GM23338 (cell line): ENCODE results near the gene MON2. TPM values are rescaled to one million over a fixed set of nuclear protein-coding genes. Genes with fewer than 3 reads are reported as not detected.

Experiments
- ATAC-seq: fragments of 200-7000 bp; cut with Tn5 transposase; 3 replicates; pipeline ENCODE4 v1.9.1; 2020
- DNase-seq: peaks from one replicate; pipeline ENCODE4 v3.0.0-alpha.2; 2015; ENCODE audit warnings: low spot score
- H2AFZ ChIP-seq: fragments of 200-600 bp; sonication (generic); 2 replicates; pipeline ENCODE4 v1.8.0; 2016; ENCODE audit warnings: antibody characterized with exemption, mild to moderate bottlenecking, moderate library complexity
- H3F3A ChIP-seq: fragments of 200-600 bp; sonication (generic); replicated peaks from 2 replicates; pipeline ENCODE4 v1.8.0; 2017; ENCODE audit warnings: antibody characterized with exemption, mixed run types, low read depth
- H3K27ac ChIP-seq: fragments of 200-600 bp; sonication (generic); 2 replicates; pipeline ENCODE4 v1.6.1; 2016; ENCODE audit warnings: low read depth
- H3K27me3 ChIP-seq: fragments of 200-600 bp; sonication (generic); 2 replicates; pipeline ENCODE4 v1.8.0; 2016; ENCODE audit warnings: mild to moderate bottlenecking, mixed run types, moderate library complexity; ENCODE audit not compliant: insufficient read depth
- H3K36me3 ChIP-seq: fragments of 200-600 bp; sonication (generic); 2 replicates; pipeline ENCODE4 v1.8.0; 2016; ENCODE audit warnings: mild to moderate bottlenecking; ENCODE audit not compliant: insufficient read depth
- H3K4me1 ChIP-seq: fragments of 200-600 bp; sonication (generic); 2 replicates; pipeline ENCODE4 v1.8.0; 2016; ENCODE audit warnings: mild to moderate bottlenecking, moderate library complexity; ENCODE audit not compliant: insufficient read depth
- H3K4me2 ChIP-seq: fragments of 200-600 bp; sonication (generic); 2 replicates; pipeline ENCODE4 v1.7.1; 2017; ENCODE audit warnings: mixed run types
- H3K4me3 ChIP-seq: fragments of 200-600 bp; sonication (generic); 2 replicates; pipeline ENCODE4 v1.6.1; 2016; ENCODE audit warnings: mixed run types
- H3K79me2 ChIP-seq: fragments of 200-600 bp; sonication (generic); replicated peaks from 2 replicates; pipeline ENCODE4 v1.8.0; 2017; ENCODE audit warnings: mild to moderate bottlenecking; ENCODE audit not compliant: insufficient read depth
- H3K9me2 ChIP-seq: fragments of 200-600 bp; sonication (generic); 2 replicates; pipeline ENCODE4 v1.8.0; 2017; ENCODE audit not compliant: insufficient read depth
- H4K20me1 ChIP-seq: fragments of 200-600 bp; sonication (generic); replicated peaks from 2 replicates; pipeline ENCODE4 v1.8.0; 2017; ENCODE audit warnings: mild to moderate bottlenecking; ENCODE audit not compliant: insufficient read depth
- H3K27ac Mint-ChIP-seq: 2 replicates; pipeline ENCODE4 v1.8.0; 2020; ENCODE audit warnings: inconsistent platforms, mild to moderate bottlenecking, moderate library complexity, mixed read lengths
- H3K27me3 Mint-ChIP-seq: 3 replicates; pipeline ENCODE4 v1.8.0; 2022; ENCODE audit warnings: low read depth, mild to moderate bottlenecking, moderate library complexity, mixed read lengths, inconsistent platforms; ENCODE audit not compliant: insufficient read depth, poor library complexity
- H3K36me3 Mint-ChIP-seq: 3 replicates; pipeline ENCODE4 v1.8.0; 2021; ENCODE audit warnings: low read depth, mild to moderate bottlenecking, inconsistent platforms, moderate library complexity, mixed read lengths
- H3K4me1 Mint-ChIP-seq: 3 replicates; pipeline ENCODE4 v1.8.0; 2020; ENCODE audit warnings: mild to moderate bottlenecking, inconsistent platforms, mixed read lengths
- H3K4me3 Mint-ChIP-seq: 3 replicates; pipeline ENCODE4 v1.8.0; 2021; ENCODE audit warnings: moderate library complexity, mild to moderate bottlenecking, inconsistent platforms, mixed read lengths
- H3K9me3 Mint-ChIP-seq: 3 replicates; pipeline ENCODE4 v1.8.0; 2020; ENCODE audit warnings: moderate library complexity, mild to moderate bottlenecking, inconsistent platforms, mixed read lengths
- EZH2phosphoT487 ChIP-seq: fragments of 200-600 bp; sonication (generic); IDR thresholded peaks from one replicate; pipeline ENCODE4 v1.8.1; 2018; ENCODE audit warnings: antibody characterized with exemption; ENCODE audit not compliant: unreplicated experiment
- JUNB ChIP-seq: IDR thresholded peaks from one replicate; pipeline ENCODE4 v1.6.1; 2016; ENCODE audit warnings: antibody characterized with exemption; ENCODE audit not compliant: unreplicated experiment
- NANOG ChIP-seq: IDR thresholded peaks from 2 replicates; pipeline ENCODE4 v1.6.1; 2016; ENCODE audit warnings: antibody characterized with exemption, borderline replicate concordance
- POLR2AphosphoS5 ChIP-seq: IDR thresholded peaks from 2 replicates; pipeline ENCODE4 v1.6.1; 2016; ENCODE audit warnings: antibody characterized with exemption, low read depth
- STAT1 ChIP-seq: IDR thresholded peaks from one replicate; pipeline ENCODE4 v1.6.1; 2016; ENCODE audit warnings: antibody characterized with exemption; ENCODE audit not compliant: unreplicated experiment
- ZNF114 ChIP-seq: fragments of 250-450 bp; sonication (Bioruptor Pico); IDR thresholded peaks from 2 replicates; pipeline ENCODE4 v1.5.0; 2020; ENCODE audit warnings: mild to moderate bottlenecking, moderate library complexity
- ZNF331 ChIP-seq: fragments of 250-450 bp; sonication (Bioruptor Pico); IDR thresholded peaks from 2 replicates; pipeline ENCODE4 v1.5.0; 2020; ENCODE audit warnings: low read depth, mild to moderate bottlenecking, moderate library complexity
- polyA plus RNA-seq: library from polyadenylated mRNA; unstranded; fragments of >200 nt; fragmentation: Nextera tagmentation; extraction: Ambion mirVana; gene quantifications from 2 replicates; pipeline ENCODE4 v1.2.1, GENCODE V29; 2016
- total RNA-seq: library from RNA; depleted of rRNA; stranded (reverse); fragments of >200 nt; shearing (Covaris generic); gene quantifications from 2 replicates; pipeline ENCODE4 v1.2.3, GENCODE V29; 2014
- TF ChIP-seq, protein P1 (sequence below): fragments of 250-450 bp; sonication (Bioruptor Pico); IDR thresholded peaks from 2 replicates; pipeline ENCODE4 v1.5.0; 2020; ENCODE audit warnings: mild to moderate bottlenecking, moderate library complexity
- TF ChIP-seq, protein P2 (sequence below): IDR thresholded peaks from one replicate; pipeline ENCODE4 v1.6.1; 2018; ENCODE audit warnings: antibody characterized with exemption; ENCODE audit not compliant: unreplicated experiment
- TF ChIP-seq, protein P3 (sequence below), 2 experiments: fragments of 200-600 bp in 1 of 2; sonication (generic) in 1 of 2; conservative IDR thresholded peaks; 2 replicates each; pipeline versions ENCODE4 v1.5.1 to v1.6.1; 2016 to 2017; ENCODE audit warnings: antibody characterized with exemption in 2 of 2, low read depth in 2 of 2, mild to moderate bottlenecking in 2 of 2, moderate library complexity in 1 of 2
- TF ChIP-seq, protein P4 (sequence below): IDR thresholded peaks from 2 replicates; pipeline ENCODE4 v1.6.1; 2016; ENCODE audit warnings: antibody characterized with exemption

MON2 gene
- total and polyA plus RNA-seq, 2 experiments from 2014 or later, result 11.0 to 27.3 TPM

DNA sequence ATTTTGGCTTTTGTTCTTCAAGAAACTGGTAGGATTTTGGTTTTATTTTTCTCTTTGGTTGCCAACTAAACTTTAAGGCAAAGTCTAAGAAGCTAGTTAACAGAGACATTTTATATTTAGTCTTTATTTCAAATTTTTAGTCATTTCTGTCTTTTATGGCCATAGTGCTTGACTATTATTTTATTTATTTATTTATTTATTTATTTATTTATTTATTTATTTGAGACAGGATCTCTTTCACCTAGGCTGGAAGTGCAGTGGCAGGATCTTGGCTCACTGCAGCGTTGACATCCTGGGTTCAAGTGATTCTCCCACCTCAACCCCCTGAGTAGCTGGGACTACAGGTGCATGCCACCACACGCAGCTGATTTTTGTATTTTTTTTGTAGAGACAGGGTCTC lies 3.1 kb downstream of the MON2 start (continued):
- no peak for TF ChIP-seq POLR2AphosphoS5
- no peak for TF ChIP-seq STAT1
- TF ChIP-seq, protein P1, sequence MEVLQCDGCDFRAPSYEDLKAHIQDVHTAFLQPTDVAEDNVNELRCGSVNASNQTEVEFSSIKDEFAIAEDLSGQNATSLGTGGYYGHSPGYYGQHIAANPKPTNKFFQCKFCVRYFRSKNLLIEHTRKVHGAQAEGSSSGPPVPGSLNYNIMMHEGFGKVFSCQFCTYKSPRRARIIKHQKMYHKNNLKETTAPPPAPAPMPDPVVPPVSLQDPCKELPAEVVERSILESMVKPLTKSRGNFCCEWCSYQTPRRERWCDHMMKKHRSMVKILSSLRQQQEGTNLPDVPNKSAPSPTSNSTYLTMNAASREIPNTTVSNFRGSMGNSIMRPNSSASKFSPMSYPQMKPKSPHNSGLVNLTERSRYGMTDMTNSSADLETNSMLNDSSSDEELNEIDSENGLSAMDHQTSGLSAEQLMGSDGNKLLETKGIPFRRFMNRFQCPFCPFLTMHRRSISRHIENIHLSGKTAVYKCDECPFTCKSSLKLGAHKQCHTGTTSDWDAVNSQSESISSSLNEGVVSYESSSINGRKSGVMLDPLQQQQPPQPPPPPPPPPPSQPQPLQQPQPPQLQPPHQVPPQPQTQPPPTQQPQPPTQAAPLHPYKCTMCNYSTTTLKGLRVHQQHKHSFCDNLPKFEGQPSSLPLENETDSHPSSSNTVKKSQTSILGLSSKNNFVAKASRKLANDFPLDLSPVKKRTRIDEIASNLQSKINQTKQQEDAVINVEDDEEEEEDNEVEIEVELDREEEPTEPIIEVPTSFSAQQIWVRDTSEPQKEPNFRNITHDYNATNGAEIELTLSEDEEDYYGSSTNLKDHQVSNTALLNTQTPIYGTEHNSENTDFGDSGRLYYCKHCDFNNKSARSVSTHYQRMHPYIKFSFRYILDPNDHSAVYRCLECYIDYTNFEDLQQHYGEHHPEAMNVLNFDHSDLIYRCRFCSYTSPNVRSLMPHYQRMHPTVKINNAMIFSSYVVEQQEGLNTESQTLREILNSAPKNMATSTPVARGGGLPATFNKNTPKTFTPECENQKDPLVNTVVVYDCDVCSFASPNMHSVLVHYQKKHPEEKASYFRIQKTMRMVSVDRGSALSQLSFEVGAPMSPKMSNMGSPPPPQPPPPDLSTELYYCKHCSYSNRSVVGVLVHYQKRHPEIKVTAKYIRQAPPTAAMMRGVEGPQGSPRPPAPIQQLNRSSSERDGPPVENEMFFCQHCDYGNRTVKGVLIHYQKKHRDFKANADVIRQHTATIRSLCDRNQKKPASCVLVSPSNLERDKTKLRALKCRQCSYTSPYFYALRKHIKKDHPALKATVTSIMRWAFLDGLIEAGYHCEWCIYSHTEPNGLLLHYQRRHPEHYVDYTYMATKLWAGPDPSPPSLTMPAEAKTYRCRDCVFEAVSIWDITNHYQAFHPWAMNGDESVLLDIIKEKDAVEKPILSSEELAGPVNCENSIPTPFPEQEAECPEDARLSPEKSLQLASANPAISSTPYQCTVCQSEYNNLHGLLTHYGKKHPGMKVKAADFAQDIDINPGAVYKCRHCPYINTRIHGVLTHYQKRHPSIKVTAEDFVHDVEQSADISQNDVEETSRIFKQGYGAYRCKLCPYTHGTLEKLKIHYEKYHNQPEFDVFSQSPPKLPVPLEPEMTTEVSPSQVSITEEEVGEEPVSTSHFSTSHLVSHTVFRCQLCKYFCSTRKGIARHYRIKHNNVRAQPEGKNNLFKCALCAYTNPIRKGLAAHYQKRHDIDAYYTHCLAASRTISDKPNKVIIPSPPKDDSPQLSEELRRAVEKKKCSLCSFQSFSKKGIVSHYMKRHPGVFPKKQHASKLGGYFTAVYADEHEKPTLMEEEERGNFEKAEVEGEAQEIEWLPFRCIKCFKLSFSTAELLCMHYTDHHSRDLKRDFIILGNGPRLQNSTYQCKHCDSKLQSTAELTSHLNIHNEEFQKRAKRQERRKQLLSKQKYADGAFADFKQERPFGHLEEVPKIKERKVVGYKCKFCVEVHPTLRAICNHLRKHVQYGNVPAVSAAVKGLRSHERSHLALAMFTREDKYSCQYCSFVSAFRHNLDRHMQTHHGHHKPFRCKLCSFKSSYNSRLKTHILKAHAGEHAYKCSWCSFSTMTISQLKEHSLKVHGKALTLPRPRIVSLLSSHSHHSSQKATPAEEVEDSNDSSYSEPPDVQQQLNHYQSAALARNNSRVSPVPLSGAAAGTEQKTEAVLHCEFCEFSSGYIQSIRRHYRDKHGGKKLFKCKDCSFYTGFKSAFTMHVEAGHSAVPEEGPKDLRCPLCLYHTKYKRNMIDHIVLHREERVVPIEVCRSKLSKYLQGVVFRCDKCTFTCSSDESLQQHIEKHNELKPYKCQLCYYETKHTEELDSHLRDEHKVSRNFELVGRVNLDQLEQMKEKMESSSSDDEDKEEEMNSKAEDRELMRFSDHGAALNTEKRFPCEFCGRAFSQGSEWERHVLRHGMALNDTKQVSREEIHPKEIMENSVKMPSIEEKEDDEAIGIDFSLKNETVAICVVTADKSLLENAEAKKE (CRISPR knock-in tag), result no peak

DNA sequence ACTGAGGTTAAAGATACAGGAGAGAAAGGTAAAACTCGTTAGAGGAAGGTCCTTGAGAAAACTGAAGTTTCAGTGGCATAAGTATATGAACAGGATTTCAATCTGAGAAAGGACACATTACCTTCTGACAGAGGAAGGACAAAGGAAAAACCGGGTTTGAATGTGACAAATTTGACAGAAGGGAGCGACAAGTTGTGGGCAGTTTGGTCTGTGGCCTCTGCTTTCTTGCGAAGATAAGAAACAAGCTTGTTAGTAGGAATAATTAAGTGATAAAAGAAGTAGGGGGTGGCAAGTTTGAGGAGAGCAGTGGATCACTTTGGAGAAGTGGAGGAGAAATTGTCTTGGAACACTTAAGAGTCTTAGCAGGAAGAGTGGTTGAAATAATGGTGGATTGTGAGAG lies 5.1 kb downstream of the MON2 start:
- DNase-seq (no peak), ATAC-seq (no peak)
- Histone ChIP-seq H3F3A (no peaks in the 10 kb centered on the region), H3K4me1 (peaks cover 6% of the 10 kb centered on the region), H3K27me3 (no peaks in the 10 kb centered on the region), H4K20me1 (peaks cover 6% of the 10 kb centered on the region), H3K4me3 (no peak overlapping the region), H3K9me2 (no peaks in the 10 kb centered on the region), H3K79me2 (peaks cover 73% of the 10 kb centered on the region), H3K4me2 (no peak overlapping the region), H2AFZ (no peak overlapping the region), H3K27ac (no peak overlapping the region), H3K36me3 (no peaks in the 10 kb centered on the region)
- Mint-ChIP-seq H3K4me1 (peaks cover 4% of the 10 kb centered on the region; the same call in 2 of the 3 replicates), H3K27ac (no peak overlapping the region), H3K27me3 (no peaks in the 10 kb centered on the region), H3K4me3 (no peak overlapping the region), H3K36me3 (no peaks in the 10 kb centered on the region), H3K9me3 (no peaks in the 10 kb centered on the region)
- TF ChIP-seq, protein P2, sequence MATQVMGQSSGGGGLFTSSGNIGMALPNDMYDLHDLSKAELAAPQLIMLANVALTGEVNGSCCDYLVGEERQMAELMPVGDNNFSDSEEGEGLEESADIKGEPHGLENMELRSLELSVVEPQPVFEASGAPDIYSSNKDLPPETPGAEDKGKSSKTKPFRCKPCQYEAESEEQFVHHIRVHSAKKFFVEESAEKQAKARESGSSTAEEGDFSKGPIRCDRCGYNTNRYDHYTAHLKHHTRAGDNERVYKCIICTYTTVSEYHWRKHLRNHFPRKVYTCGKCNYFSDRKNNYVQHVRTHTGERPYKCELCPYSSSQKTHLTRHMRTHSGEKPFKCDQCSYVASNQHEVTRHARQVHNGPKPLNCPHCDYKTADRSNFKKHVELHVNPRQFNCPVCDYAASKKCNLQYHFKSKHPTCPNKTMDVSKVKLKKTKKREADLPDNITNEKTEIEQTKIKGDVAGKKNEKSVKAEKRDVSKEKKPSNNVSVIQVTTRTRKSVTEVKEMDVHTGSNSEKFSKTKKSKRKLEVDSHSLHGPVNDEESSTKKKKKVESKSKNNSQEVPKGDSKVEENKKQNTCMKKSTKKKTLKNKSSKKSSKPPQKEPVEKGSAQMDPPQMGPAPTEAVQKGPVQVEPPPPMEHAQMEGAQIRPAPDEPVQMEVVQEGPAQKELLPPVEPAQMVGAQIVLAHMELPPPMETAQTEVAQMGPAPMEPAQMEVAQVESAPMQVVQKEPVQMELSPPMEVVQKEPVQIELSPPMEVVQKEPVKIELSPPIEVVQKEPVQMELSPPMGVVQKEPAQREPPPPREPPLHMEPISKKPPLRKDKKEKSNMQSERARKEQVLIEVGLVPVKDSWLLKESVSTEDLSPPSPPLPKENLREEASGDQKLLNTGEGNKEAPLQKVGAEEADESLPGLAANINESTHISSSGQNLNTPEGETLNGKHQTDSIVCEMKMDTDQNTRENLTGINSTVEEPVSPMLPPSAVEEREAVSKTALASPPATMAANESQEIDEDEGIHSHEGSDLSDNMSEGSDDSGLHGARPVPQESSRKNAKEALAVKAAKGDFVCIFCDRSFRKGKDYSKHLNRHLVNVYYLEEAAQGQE, result no peak
- no peak for TF ChIP-seq EZH2phosphoT487
- TF ChIP-seq NANOG, result no peak
- TF ChIP-seq ZNF331 (CRISPR knock-in tag), result no peak
- TF ChIP-seq, protein P3, sequence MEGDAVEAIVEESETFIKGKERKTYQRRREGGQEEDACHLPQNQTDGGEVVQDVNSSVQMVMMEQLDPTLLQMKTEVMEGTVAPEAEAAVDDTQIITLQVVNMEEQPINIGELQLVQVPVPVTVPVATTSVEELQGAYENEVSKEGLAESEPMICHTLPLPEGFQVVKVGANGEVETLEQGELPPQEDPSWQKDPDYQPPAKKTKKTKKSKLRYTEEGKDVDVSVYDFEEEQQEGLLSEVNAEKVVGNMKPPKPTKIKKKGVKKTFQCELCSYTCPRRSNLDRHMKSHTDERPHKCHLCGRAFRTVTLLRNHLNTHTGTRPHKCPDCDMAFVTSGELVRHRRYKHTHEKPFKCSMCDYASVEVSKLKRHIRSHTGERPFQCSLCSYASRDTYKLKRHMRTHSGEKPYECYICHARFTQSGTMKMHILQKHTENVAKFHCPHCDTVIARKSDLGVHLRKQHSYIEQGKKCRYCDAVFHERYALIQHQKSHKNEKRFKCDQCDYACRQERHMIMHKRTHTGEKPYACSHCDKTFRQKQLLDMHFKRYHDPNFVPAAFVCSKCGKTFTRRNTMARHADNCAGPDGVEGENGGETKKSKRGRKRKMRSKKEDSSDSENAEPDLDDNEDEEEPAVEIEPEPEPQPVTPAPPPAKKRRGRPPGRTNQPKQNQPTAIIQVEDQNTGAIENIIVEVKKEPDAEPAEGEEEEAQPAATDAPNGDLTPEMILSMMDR (conservative IDR thresholded peaks at IDR 0.05; ENCODE audit: low read depth in 2 of 2), result no peak
- TF ChIP-seq JUNB, result no peak
- TF ChIP-seq STAT1, result no peak
- TF ChIP-seq ZNF114 (CRISPR knock-in tag), result no peak
- TF ChIP-seq, protein P4, sequence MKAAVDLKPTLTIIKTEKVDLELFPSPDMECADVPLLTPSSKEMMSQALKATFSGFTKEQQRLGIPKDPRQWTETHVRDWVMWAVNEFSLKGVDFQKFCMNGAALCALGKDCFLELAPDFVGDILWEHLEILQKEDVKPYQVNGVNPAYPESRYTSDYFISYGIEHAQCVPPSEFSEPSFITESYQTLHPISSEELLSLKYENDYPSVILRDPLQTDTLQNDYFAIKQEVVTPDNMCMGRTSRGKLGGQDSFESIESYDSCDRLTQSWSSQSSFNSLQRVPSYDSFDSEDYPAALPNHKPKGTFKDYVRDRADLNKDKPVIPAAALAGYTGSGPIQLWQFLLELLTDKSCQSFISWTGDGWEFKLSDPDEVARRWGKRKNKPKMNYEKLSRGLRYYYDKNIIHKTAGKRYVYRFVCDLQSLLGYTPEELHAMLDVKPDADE, result no peak
